Epithelial cell of esophagus (primary cell): ENCODE results near the gene SLC16A9.

ENCODE experiments used
- DNase-seq: peaks from one replicate; pipeline ENCODE4 v3.0.0; 2010; ENCODE audit warnings: low read depth
- H3K4me3 ChIP-seq: 2 replicates; pipeline ENCODE4 v1.5.1; 2011; ENCODE audit warnings: mild to moderate bottlenecking, low read length, control low read depth
- TF ChIP-seq, protein P1 (sequence below): IDR thresholded peaks from 2 replicates; pipeline ENCODE4 v1.5.1; 2011; ENCODE audit warnings: low read depth, mild to moderate bottlenecking, low read length, control low read depth, inconsistent platforms; ENCODE audit not compliant: insufficient read depth; ENCODE audit errors: missing control alignments

The SLC16A9 gene

GRCh38 chr10:59628456-59628855, 81.2 kb downstream of the SLC16A9 start:
- no peak overlapping the region for H3K4me3 ChIP-seq
- TF ChIP-seq, protein P1, sequence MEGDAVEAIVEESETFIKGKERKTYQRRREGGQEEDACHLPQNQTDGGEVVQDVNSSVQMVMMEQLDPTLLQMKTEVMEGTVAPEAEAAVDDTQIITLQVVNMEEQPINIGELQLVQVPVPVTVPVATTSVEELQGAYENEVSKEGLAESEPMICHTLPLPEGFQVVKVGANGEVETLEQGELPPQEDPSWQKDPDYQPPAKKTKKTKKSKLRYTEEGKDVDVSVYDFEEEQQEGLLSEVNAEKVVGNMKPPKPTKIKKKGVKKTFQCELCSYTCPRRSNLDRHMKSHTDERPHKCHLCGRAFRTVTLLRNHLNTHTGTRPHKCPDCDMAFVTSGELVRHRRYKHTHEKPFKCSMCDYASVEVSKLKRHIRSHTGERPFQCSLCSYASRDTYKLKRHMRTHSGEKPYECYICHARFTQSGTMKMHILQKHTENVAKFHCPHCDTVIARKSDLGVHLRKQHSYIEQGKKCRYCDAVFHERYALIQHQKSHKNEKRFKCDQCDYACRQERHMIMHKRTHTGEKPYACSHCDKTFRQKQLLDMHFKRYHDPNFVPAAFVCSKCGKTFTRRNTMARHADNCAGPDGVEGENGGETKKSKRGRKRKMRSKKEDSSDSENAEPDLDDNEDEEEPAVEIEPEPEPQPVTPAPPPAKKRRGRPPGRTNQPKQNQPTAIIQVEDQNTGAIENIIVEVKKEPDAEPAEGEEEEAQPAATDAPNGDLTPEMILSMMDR, result no peak
- peak; percentile 61 for DNase-seq

- TF ChIP-seq, protein P1, result no peak
- H3K4me3 ChIP-seq, result no peak overlapping the region
- peak; percentile 38 for DNase-seq
Measured at GRCh38 chr10:59627366-59628018, 82.2 kb downstream of the SLC16A9 start.

- DNase-seq, result no peak
- H3K4me3 ChIP-seq, result no peak overlapping the region
Measured at GRCh38 chr10:59626523-59626869, 83.2 kb downstream of the SLC16A9 start.

GRCh38 chr10:59625721-59626522, 83.7 kb downstream of the SLC16A9 start:
- H3K4me3 ChIP-seq, result no peak overlapping the region
- TF ChIP-seq, protein P1, result peak; percentile 80
- peak; percentile 77 for DNase-seq

More at GRCh38 chr10:59626523-59626869, 83.2 kb downstream of the SLC16A9 start:
- TF ChIP-seq, protein P1, result no peak

DNA sequence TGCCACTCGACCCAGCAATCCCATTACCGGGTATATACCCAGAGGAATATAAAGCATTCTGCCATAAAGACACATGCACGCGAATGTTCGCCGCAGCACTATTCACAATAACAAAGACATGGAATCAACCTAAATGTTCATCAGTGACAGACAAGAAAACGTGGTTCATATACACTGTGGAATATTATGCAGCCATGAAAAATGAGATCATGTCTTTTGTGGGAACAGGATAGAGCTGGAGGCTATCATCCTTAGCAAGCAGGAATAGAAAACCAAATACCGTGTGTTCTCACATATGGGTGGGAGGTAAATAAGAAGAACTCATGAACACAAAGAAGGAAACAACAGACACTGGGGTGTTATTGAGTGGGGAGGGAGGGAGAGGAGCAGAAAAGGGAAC, 84.7 kb downstream of the SLC16A9 start:
- DNase-seq, result no peak
- no peak overlapping the region for H3K4me3 ChIP-seq
- TF ChIP-seq, protein P1, result no peak

GRCh38 chr10:59624136-59624535, 85.5 kb downstream of the SLC16A9 start:
- H3K4me3 ChIP-seq, result no peak overlapping the region
- peak; percentile 10 for DNase-seq
- TF ChIP-seq, protein P1, result no peak
